Fibroblast of mammary gland (primary cell): ENCODE results near the gene HIC1.

Source experiments
- DNase-seq: peaks from one replicate; pipeline ENCODE4 v3.0.0-alpha.2; 2010; ENCODE audit warnings: low read depth
- H3K4me3 ChIP-seq: 2 replicates; pipeline ENCODE4 v1.5.1; 2011; ENCODE audit warnings: low read depth, mild to moderate bottlenecking, low read length, moderate library complexity; ENCODE audit not compliant: control insufficient read depth
- CTCF ChIP-seq: conservative IDR thresholded peaks from 2 replicates; pipeline ENCODE4 v1.5.1; 2011; ENCODE audit warnings: low read depth, low read length, inconsistent platforms; ENCODE audit not compliant: control insufficient read depth, insufficient read depth

HIC1 gene

GRCh38 chr17:2025622-2026309 lies 29.1 kb upstream of the HIC1 start:
- H3K4me3 ChIP-seq, result peak overlapping the region; percentile 32
- TF ChIP-seq CTCF, result peak; percentile 80
- peak; percentile 65 for DNase-seq

DNA sequence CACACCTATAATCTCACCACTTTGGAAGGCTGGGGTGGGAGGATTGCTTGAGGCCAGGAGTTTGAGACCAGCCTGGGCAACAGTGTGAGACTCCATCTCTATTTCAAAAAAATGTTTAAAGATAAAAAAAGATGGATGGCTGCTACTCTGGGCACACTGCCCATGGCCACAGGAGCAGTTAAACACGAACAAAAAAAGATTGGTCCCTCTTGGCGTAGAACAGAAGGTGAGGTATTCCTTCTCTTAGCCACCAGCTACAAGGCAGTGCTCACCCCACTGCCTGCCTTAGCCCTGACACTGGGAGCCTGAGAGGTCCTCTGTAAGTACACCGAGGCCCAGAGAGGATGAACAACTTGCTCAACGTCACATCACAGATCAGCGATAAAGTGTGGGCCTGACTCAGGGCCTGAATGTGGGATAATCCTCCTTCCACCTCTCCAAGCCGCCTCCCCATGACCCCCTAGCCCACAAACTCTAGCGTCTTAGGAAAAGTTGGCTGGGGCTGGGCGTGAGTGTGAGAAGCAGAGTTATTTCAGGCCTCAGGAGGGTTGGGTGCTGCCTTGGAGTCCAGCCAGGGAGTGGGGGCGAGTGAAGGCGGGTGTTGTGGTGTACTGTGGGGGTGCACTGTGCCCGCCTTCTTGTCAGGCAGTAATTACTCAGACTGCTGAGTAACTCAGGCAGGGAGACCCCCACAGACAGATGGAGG lies 27.2 kb upstream of the HIC1 start:
- no peak for TF ChIP-seq CTCF
- peak; percentile 65 for DNase-seq
- H3K4me3 ChIP-seq, result no peak overlapping the region

DNA sequence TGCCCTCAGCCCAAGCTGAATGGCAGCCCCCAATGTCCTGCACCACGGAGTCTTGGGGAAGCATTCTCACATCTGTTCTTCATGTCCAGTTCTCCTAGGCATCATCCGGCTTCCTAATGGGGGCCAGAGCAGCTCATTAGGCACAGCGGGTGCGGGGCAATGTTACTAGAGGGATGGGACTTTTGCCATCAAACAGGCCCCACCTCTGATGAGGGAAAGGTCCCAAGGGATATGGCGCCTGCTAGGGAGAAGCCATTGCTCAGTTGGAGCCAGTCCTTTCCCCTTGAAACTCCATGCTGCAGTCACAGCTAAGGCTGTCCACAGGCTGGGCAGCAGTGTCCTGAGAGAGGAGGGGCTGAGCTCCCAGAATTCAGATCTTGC lies 26.7 kb upstream of the HIC1 start:
- DNase-seq, result no peak
- no peak for TF ChIP-seq CTCF
- H3K4me3 ChIP-seq, result no peak overlapping the region

- no peak for TF ChIP-seq CTCF
- no peak for DNase-seq
- no peak overlapping the region for H3K4me3 ChIP-seq
Observed at GRCh38 chr17:2028737-2029136, 26.2 kb upstream of the HIC1 start.

GRCh38 chr17:2029911-2030778 lies 24.8 kb upstream of the HIC1 start, which contains the start of gene DPH1:
Gene DPH1, plus strand, starts transcription at chr17:2030153. Its CDS starts 17 bp downstream, at chr17:2030170.
- TF ChIP-seq CTCF, result no peak
- peak within 1 kb of the TSS; percentile 99 for H3K4me3 ChIP-seq
- DNase-seq, result peak; percentile 84

- peak; percentile 66 for TF ChIP-seq CTCF
- peak; percentile 91 for DNase-seq
- peak overlapping the region; percentile 99 for H3K4me3 ChIP-seq
Observed at GRCh38 chr17:2030779-2031163, 24.1 kb upstream of the HIC1 start.
